IMR-90 (cell line): Measurements from ENCODE around the gene OSBP2.

ENCODE experiments used
- CEBPB ChIP-seq: IDR thresholded peaks from 2 replicates; pipeline ENCODE4 v1.6.1; 2012; ENCODE audit warnings: low read depth, low read length, improper control_type of control experiment
- MAZ ChIP-seq: IDR thresholded peaks from 2 replicates; pipeline ENCODE4 v1.6.1; 2012; ENCODE audit warnings: low read depth, mild to moderate bottlenecking, low read length, improper control_type of control experiment, moderate library complexity, borderline replicate concordance
- MXI1 ChIP-seq: IDR thresholded peaks from 2 replicates; pipeline ENCODE4 v1.6.1; 2012; ENCODE audit warnings: low read depth, mild to moderate bottlenecking, low read length, moderate library complexity, borderline replicate concordance
- POLR2A ChIP-seq: IDR thresholded peaks from 2 replicates; pipeline ENCODE4 v1.6.1; 2012; ENCODE audit warnings: mild to moderate bottlenecking, low read depth, low read length
- RAD21 ChIP-seq: IDR thresholded peaks from 2 replicates; pipeline ENCODE4 v1.6.1; 2012; ENCODE audit warnings: low read length, improper control_type of control experiment
- TF ChIP-seq, protein P1 (sequence below): conservative IDR thresholded peaks from 2 replicates; pipeline ENCODE4 v1.5.1; 2012; ENCODE audit warnings: mild to moderate bottlenecking, low read depth, low read length, improper control_type of control experiment
- TF ChIP-seq, protein P2 (sequence below): fragments of 150-350 bp; IDR thresholded peaks from 2 replicates; pipeline ENCODE4 v1.6.1; 2017; ENCODE audit warnings: mild to moderate bottlenecking, antibody characterized with exemption, low read length, low read depth

DNA sequence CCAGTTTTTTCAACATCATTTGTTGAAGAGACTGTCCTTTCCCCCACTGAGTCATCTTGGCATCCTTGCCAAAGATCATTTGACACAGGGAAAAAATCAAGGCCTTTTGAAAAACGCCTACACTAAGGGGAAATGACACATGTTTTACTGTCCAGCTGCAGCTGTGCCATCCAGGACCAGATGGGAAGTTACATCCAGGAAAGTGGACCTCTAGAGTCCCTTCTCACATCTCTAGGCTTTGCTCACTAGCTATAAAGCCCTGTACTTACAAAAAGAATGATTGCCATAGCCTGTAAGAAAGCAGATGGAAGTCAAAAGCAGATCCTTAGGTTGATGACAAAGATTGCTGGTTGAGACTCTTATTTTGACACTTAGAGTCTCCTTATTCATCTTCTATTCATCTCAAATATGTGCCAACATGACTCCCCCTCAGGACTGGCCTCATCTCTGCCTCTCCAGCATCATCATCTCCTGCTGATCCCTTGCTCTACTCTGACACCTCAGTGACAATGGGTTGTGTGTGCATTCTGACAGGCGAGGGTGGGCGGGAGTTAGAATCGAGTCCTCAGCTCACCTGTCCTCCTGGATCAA, 22.8 kb downstream of the OSBP2 start:
- no peak for TF ChIP-seq POLR2A
- TF ChIP-seq, protein P1, sequence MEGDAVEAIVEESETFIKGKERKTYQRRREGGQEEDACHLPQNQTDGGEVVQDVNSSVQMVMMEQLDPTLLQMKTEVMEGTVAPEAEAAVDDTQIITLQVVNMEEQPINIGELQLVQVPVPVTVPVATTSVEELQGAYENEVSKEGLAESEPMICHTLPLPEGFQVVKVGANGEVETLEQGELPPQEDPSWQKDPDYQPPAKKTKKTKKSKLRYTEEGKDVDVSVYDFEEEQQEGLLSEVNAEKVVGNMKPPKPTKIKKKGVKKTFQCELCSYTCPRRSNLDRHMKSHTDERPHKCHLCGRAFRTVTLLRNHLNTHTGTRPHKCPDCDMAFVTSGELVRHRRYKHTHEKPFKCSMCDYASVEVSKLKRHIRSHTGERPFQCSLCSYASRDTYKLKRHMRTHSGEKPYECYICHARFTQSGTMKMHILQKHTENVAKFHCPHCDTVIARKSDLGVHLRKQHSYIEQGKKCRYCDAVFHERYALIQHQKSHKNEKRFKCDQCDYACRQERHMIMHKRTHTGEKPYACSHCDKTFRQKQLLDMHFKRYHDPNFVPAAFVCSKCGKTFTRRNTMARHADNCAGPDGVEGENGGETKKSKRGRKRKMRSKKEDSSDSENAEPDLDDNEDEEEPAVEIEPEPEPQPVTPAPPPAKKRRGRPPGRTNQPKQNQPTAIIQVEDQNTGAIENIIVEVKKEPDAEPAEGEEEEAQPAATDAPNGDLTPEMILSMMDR, result no peak
- TF ChIP-seq, protein P2, sequence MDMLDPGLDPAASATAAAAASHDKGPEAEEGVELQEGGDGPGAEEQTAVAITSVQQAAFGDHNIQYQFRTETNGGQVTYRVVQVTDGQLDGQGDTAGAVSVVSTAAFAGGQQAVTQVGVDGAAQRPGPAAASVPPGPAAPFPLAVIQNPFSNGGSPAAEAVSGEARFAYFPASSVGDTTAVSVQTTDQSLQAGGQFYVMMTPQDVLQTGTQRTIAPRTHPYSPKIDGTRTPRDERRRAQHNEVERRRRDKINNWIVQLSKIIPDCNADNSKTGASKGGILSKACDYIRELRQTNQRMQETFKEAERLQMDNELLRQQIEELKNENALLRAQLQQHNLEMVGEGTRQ, result no peak
- no peak for TF ChIP-seq CEBPB
- no peak for TF ChIP-seq MXI1
- TF ChIP-seq MAZ, result no peak
- no peak for TF ChIP-seq RAD21
